Uterus (tissue), 2 donors: ENCODE results near the gene NPAS2.

Source experiments
- POLR2A ChIP-seq, 2 donors: fragments of 450-650 bp; IDR thresholded peaks; one replicate each; pipeline ENCODE4 v1.6.1; 2016; ENCODE audit warnings: antibody characterized with exemption in 2 of 2, mild to moderate bottlenecking in 1 of 2, moderate library complexity in 1 of 2
- TF ChIP-seq, protein P1 (sequence below), 4 experiments: fragments of 200-600 bp in 2 of 4; fragments of 450-650 bp in 2 of 4; sonication (generic) in 2 of 4; IDR thresholded peaks; one replicate each; pipeline ENCODE4 v1.5.1; 2016 to 2019; ENCODE audit warnings: antibody characterized with exemption in 4 of 4, mild to moderate bottlenecking in 2 of 4, moderate library complexity in 1 of 4

DNA sequence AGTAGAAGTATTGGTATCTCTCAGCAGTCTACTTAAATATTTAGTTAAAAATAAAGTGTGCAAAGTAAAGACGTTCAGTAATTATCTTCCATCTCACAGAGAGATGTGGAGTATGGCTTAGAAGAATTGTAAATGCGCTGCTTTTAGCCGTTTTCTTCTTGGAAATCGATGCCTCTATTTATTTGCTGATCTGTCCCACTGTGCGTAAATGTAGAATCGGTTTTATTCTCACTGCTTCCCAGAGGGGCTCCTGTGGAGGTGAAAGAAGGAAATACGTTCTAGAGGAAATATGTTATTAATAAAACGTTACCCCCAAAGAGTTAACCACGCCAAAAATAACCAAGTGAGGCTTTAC is 1.9 kb downstream of the NPAS2 start:
- TF ChIP-seq, protein P1, sequence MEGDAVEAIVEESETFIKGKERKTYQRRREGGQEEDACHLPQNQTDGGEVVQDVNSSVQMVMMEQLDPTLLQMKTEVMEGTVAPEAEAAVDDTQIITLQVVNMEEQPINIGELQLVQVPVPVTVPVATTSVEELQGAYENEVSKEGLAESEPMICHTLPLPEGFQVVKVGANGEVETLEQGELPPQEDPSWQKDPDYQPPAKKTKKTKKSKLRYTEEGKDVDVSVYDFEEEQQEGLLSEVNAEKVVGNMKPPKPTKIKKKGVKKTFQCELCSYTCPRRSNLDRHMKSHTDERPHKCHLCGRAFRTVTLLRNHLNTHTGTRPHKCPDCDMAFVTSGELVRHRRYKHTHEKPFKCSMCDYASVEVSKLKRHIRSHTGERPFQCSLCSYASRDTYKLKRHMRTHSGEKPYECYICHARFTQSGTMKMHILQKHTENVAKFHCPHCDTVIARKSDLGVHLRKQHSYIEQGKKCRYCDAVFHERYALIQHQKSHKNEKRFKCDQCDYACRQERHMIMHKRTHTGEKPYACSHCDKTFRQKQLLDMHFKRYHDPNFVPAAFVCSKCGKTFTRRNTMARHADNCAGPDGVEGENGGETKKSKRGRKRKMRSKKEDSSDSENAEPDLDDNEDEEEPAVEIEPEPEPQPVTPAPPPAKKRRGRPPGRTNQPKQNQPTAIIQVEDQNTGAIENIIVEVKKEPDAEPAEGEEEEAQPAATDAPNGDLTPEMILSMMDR (IDR thresholded peaks at IDR 0.05) = no peak
- no peak for TF ChIP-seq POLR2A (IDR thresholded peaks at IDR 0.05)
